DMS79 treated with DMSO at 0.1 percent for 48 hours (cell line): ENCODE data around the gene ADAM10.

Source experiments
- DNase-seq: peaks from one replicate; lab custom pipeline; 2025; lab: John Stamatoyannopoulos, UW

ADAM10 gene

GRCh38 chr15:58758141-58758540, 8.6 kb upstream of the ADAM10 start:
- no peak for DNase-seq

DNA sequence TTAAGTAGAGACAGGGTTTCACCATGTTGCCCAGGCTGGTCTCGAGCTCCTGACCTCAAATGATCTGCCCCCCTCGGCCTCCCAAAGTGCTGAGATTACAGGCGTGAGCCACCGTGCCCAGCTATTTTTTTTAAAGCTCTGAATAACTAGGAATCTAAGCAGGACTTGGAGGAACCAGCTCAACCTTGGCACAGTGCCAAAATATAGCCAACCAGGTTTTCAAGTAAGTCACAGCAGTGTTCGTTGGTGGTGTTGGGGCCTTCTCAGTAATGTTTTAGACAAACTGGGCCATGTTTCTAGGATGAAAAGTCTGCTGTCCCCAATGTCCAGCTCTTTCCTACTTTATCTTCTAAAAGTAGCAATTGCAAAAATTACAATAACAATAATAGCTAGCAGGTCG, 6.4 kb upstream of the ADAM10 start:
- DNase-seq, result no peak

GRCh38 chr15:58755350-58755749, 5.8 kb upstream of the ADAM10 start:
- no peak for DNase-seq

DNA sequence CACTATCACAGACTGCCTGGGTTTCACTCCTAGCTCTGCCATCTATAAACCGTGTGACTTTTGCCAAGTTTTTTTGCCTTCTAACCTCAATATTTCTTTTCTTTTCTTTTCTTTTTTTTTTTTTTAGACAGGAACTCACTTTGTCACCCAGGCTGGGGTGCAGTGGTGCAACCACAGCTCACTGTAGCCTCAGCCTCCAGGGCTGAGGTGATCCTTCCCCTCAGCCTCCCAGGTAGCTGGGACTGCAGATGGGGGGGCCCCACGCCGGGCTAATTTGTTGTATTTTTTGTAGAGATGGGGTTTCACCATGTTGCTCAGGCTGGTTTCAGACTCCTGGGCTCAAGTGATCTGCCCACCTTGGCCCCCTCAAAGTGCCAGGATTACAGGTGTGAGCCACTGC, 3.2 kb upstream of the ADAM10 start:
- DNase-seq, result no peak

DNA sequence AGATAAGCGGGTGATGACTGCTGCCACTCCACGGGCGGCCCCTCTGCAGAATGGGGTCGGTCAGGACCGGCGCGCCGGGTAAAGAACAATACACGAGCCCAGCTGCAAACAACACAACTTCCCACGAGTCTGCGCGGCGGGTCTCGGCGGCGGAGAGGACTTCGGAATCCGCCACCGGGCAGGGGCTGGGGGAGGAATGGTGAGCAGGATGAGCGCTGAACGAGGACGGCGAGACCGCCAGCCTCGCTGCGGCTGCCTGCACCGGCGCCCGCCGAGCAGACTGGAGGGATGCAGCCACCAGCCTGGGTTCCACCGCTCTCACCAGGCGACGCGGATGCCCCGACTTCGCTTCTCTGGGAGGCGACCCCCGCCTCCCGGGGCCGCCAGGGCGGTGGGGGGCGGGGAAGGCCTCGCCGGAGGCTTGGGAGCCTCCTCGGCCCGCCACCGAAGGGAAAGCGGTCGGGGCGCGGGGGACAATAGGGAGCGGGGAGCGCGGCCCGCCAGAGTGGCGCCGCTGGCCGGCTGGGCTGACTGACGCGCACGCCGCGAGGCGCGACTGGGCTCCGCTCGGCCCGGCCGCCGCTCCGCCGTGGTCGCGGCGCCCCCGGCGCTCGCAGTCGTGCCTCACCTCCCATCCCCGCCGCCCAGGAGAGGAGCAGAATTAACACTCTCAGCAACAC, 515 bp downstream of the ADAM10 start:
- peak; percentile 10 for DNase-seq

- DNase-seq, result no peak
Observed at GRCh38 chr15:58748040-58748851, 1.3 kb downstream of the ADAM10 start.

GRCh38 chr15:58746174-58746573, 3.3 kb downstream of the ADAM10 start:
- no peak for DNase-seq

DNA sequence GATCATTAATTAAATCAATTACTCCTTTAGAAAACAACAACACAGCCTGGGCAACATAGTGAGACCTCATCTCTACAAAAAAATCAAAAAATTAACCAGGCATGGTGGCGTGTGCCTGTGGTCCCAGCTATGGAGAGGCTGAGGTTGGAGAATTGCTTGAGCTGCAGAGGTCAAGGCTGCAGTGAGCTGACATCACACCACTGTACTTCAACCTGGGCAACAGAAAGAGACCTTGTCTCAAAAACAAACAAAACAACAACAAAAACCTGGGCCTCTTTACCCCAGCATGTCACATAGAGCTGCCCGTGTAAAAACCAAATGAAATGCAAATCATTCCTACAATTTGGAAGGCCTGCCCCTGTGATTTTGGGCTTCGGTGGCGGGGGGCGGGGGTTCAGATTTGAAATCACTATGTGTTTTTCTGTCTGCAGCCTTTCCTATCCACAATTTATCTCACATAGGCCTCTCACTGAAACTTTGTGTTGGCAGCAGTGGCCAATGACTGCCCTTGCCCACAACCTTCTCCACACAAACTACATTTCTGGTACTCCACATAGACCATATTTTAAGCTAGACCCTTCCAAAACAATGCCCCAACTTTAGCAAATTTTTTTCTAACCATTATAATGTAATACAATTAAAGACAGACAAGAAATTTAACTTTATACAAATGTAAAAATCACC, 6.5 kb downstream of the ADAM10 start:
- DNase-seq, result no peak

DNA sequence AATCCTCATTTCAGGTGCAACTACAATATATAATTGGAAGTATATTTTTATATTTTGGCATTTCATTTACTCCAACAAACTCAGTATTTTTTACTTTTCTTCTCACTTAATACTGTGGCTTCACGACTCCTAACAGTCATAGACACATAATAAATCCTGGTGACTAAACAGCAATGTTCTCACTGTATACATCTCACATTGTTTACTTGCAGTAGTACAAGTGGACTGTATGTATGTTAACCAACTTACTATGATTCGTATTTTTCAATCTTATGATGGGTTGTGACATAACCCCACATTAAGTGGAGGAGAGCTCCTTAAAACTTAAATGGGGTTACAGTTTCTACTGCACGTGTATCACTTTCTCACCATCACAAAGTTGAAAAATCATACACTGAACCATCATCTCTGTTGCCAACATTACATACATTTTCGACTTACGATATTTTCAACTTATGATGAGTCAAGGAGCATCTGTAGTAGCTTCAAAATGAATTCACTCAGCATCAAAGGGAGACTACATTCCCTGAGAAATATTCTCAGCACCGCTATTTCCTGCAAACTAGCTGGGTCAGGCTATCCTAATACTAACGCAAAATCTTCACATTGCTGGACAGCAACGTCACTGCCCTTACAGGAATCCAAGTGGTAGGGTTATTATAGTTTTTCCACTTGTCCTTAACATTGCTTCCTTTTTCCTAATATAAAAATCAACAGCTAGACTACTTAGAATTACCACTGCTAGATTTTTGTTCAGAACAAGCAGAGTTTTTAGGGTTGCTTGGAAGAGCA, 7.3 kb downstream of the ADAM10 start:
- DNase-seq, result no peak

GRCh38 chr15:58741032-58741431, 8.5 kb downstream of the ADAM10 start:
- DNase-seq, result no peak

DNA sequence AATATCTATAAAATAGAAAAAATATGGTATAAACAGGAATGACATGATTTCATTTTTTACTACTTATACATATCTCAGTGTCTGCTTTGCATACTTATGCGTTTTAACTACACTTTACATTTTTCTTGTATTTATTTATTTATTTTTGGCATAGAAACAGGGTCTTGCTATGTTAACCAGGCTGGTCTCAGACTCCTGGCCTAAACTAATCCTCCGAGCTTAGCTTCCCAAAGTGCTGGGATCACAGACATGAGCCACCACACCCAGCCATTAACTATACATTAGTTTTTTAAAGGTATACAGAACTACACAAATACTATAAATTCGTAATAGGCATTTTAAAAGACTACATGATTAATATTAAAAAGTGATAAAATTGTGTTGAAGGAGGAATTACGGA, 9.1 kb downstream of the ADAM10 start:
- DNase-seq, result no peak

DNA sequence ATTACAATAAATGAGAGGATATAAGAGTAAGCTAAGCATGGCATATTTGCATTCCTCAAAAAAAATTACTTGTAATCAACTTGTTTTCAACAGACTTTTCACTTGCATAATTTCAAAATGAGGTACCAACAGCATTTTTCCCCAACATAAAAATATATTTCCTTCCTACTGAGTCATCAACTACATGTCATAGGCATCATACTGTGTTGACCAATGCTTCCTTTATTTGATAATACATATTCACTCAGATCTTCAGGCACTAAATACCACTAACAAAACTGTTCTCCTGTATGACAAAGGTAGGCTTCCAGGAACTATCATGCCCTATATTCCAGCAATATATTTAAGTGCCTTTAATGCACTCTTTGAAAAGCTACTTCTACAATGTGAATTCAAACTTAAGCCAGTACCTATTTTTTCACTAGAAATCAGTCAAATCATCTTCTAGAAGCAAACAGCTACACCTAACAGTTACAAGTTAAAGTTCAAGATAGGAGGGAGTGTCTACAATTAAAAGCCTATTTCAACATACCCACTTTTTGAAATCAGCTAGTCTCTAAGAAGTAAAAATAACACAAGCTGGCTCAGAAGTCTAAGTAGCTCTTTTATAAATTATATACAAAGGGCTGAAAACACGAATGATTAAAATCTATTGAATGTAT, 11.3 kb downstream of the ADAM10 start:
- no peak for DNase-seq

DNA sequence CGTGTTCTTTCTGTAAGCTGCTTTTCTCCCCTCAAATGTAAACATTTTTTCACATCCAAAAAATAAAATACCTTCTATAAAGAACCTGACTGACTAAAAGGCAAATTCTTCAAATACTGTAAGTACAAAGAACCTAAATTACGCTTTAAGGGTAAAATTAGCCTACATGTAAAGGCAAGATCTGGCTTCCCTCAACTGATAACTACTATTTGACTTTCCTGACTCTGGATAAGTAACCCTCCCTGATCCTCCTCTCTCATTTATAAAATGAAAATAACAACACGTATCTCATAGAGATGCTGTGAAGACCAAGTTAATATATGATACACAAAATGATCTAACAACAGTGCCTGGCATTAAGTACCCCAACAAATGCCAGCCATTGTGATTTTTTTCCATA, 12.2 kb downstream of the ADAM10 start:
- no peak for DNase-seq

- DNase-seq, result no peak
Observed at GRCh38 chr15:58736018-58736643, 13.4 kb downstream of the ADAM10 start.

DNA sequence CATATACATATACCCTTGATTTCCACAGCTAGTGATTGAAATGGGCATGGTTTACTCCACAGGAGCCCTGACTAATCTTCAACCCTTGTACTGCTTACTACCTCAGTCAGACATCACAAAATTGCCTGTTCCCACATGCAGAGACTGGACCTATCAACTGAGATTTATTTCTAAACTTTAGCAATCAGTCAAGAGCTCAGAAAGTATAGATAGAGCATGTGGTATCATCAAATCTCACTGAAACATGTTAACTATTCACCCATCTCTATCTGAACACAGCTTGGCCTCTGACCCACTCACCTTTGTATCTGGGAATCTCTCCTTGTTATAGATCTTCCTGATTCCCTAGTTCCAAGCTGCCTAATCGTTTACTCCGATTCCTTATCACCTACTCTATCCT, 14.6 kb downstream of the ADAM10 start:
- no peak for DNase-seq

DNA sequence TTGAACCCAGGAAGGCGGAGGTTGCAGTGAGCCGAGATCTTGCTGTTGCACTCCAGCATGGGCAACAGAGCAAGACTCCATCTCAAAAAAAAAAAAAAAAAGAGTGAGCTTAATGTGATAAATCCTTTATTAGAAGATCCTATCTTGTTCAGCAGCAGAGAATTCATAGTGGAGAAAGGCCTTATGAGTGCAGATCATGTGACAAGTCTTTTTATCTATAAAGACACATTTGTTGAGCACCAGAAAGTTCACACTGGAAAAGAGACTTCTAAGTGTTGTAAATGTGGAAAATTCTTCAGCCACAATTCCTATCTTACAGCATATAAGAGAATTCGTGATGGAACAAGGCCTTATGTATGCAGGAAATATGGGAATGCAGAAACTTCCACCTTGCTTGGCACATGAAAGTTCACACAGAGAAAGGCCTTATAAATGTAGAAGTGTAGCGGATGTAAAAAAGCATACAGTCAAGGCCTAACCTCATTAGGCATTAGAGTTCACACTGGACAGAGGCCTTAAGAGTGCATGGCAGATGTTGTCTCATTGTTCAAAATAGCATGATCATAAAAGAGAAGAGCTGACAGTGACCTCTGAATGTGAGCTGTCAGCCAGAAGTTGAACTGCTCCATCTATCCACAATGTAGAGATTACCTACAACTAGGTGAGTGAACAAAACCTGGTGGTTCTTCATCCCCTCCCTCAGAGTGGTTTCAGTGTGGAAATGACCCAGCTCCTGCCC, 16.7 kb downstream of the ADAM10 start:
- no peak for DNase-seq

- DNase-seq, result no peak
Observed at GRCh38 chr15:58731756-58732535, 17.6 kb downstream of the ADAM10 start.

DNA sequence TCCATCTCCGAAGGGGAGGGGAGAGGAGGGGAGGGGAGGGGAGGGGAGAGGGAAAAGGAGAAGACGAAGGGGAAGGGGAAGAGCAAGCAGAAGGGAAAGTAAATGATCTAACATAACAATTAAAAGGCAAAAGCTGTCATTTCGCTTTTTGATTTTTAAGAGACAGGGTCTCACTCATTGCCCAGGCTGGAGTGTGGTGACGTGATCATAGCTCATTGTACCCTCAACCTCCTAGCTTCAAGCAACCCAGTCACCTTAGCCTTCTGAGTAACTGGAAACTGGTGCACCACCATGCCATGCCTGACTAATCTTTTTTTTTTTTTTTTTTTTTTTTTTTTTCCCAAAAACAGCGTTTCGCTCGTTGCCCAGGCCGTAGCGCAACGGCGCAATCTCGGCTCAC, 22.6 kb downstream of the ADAM10 start:
- no peak for DNase-seq

GRCh38 chr15:58724466-58724865, 25.0 kb downstream of the ADAM10 start:
- DNase-seq, result peak; percentile 14

DNA sequence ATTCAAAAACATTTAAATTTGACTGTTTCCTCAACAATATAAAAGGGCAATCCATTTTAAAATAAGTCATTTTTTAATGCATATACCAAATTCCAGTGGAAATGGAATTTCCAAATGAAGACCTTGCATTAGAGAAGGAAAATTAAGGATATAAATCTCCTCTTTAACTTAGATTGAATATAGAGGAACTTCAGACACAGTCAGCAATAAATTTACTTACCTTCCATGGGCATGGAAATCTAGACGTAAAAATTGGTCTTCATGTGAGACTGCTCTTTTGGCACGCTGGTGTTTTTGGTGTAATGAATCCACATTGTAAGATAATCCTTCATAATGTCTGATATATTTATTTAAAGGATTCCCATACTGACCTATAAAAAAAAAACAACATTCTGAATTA, 32.1 kb downstream of the ADAM10 start:
- DNase-seq, result no peak
